ENCODE data around the gene TRIM62. TPM values are rescaled to one million over a fixed set of nuclear protein-coding genes. Genes with fewer than 3 reads are reported as not detected.

TRIM62 gene
- total RNA-seq, 4 donors from 2014 or later: 4.0 to 9.0 (median 5.5) TPM

DNA sequence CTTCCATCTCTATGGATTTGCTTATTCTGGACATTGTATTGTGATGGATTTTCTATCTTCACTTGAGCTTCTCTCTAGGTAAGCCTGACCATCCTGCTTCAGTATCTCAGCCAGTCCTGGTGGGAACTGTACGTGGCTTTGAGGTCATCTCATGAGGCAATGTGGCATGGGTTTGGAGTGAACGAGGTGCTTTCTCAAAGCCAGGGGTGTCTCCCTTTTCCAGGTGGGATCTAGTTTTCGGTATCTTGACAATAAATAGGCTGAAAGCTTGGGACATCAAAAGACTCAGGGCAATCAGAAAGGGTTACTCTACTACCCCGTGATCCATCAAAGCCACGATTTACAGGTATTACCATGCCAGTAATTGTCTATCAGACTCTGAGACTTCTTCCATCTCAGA lies 60.1 kb downstream of the TRIM62 start:
- WGBS, 2 donors (ENCODE audit: low coverage in 1 of 2): 82 to 93% methylated on average over 3 to 4 of the region's 5 CpGs
- Histone ChIP-seq H3K9me3 (no peaks in the 10 kb centered on the region), H3K27ac (no peak overlapping the region), H3K27me3 (peaks cover 5% of the 10 kb centered on the region), H3K4me3 (no peak overlapping the region), H3K36me3 (no peaks in the 10 kb centered on the region), H3K4me1 (peaks cover 0 to 13% (median 4%) of the 10 kb centered on the region in 3 donors)
- no peak for TF ChIP-seq POLR2AphosphoS5 (IDR thresholded peaks at IDR 0.05)
- TF ChIP-seq, protein P1, sequence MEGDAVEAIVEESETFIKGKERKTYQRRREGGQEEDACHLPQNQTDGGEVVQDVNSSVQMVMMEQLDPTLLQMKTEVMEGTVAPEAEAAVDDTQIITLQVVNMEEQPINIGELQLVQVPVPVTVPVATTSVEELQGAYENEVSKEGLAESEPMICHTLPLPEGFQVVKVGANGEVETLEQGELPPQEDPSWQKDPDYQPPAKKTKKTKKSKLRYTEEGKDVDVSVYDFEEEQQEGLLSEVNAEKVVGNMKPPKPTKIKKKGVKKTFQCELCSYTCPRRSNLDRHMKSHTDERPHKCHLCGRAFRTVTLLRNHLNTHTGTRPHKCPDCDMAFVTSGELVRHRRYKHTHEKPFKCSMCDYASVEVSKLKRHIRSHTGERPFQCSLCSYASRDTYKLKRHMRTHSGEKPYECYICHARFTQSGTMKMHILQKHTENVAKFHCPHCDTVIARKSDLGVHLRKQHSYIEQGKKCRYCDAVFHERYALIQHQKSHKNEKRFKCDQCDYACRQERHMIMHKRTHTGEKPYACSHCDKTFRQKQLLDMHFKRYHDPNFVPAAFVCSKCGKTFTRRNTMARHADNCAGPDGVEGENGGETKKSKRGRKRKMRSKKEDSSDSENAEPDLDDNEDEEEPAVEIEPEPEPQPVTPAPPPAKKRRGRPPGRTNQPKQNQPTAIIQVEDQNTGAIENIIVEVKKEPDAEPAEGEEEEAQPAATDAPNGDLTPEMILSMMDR (IDR thresholded peaks at IDR 0.05): no peak
- no peak for TF ChIP-seq POLR2A (IDR thresholded peaks at IDR 0.05)
- no peak for TF ChIP-seq EP300 (IDR thresholded peaks at IDR 0.05)
- no peak for ATAC-seq

DNA sequence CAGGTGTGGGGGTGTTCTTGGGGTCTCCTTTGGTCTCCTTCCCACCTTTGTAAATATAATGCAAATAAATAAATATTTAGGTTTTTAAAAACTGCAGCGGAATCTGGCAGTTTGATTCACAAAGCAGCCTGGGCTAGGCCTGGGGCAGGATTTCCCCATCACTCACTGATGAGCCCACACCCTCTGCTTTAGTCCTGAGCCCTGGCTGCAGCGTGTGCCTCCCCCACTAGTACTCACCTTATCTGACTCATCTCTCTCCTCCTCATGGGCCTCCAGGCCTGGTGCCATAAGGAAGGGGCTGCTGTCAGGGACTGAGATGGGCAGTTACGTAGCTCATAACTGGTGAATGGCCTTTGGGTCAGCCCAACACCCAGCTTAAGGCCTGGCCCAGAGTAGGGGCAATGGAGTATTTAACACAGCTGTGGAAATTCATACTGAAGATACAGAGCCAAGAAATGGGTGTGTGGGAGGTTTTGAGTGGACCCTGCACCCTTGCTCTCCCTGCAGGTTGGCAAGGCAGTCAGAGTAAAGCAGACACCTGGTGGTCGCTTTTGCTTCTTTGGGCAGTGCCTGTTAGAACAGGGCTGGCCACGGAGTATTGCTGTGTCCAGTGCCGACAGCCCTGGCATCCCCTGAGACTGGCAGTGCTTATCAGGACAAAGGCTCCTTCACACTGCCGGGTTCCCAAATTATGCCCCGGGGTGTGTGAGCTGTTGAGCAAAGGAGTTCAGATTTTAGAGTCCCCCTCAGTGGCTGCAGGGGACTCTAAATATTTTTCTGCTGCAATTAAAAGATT lies 61.2 kb downstream of the TRIM62 start:
- Histone ChIP-seq H3K4me3 (no peak overlapping the region), H3K27me3 (peaks cover 5% of the 10 kb centered on the region), H3K4me1 (peaks cover 0 to 2% (median 0%) of the 10 kb centered on the region in 3 donors), H3K36me3 (no peaks in the 10 kb centered on the region), H3K9me3 (no peaks in the 10 kb centered on the region), H3K27ac (no peak overlapping the region)
- no peak for TF ChIP-seq EP300 (IDR thresholded peaks at IDR 0.05)
- TF ChIP-seq POLR2AphosphoS5 (IDR thresholded peaks at IDR 0.05): no peak
- TF ChIP-seq, protein P1 (IDR thresholded peaks at IDR 0.05): no peak
- no peak for TF ChIP-seq POLR2A (IDR thresholded peaks at IDR 0.05)
- WGBS, 2 donors (ENCODE audit: low coverage in 1 of 2): 60 to 71% methylated on average over 1 of the region's 8 CpGs
- ATAC-seq: no peak

DNA sequence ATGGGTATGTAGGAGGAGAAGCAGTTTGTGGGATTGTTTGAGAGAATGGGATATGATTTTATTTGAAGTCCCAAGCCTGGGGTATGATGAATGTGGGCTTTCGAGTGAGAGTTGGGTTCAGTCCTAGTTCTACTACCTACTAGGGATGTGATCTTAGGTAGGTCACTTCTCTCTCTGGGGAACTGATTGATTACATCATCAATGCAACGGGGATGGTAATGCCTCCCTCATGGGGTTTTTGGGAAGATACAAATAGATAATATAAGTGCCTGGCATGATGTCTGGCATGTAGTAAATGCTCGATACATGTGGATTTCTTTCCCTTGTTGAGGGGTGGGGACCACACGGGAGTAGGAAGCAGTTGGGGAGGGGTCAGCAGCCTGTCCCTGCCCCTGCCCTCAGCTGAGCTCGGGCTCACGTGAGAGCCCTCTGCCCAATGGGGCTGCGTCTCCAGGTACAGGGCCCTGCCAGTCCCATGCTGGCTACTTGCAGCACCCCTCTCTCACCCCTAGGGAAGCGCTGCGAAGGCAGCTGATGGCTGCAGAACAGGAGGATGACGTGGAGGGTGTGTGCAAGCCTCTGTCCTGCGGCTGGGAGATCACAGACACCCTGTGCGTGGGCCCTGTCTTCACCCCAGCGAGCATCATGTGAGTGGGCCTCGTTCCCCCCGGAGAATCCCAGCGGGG lies 62.2 kb downstream of the TRIM62 start:
- TF ChIP-seq EP300 (IDR thresholded peaks at IDR 0.05) (no peak), POLR2A (IDR thresholded peaks at IDR 0.05) (no peak), POLR2AphosphoS5 (IDR thresholded peaks at IDR 0.05) (no peak)
- TF ChIP-seq, protein P1 (IDR thresholded peaks at IDR 0.05): no peak
- Histone ChIP-seq H3K9me3 (no peaks in the 10 kb centered on the region), H3K36me3 (no peaks in the 10 kb centered on the region), H3K4me3 (no peak overlapping the region), H3K27me3 (peaks cover 5% of the 10 kb centered on the region), H3K27ac (no peak overlapping the region), H3K4me1 (no peaks in the 10 kb centered on the region)
- WGBS, 2 donors (ENCODE audit: low coverage in 1 of 2): 20 to 70% methylated on average over 1 to 3 of the region's 16 CpGs
- no peak for ATAC-seq

DNA sequence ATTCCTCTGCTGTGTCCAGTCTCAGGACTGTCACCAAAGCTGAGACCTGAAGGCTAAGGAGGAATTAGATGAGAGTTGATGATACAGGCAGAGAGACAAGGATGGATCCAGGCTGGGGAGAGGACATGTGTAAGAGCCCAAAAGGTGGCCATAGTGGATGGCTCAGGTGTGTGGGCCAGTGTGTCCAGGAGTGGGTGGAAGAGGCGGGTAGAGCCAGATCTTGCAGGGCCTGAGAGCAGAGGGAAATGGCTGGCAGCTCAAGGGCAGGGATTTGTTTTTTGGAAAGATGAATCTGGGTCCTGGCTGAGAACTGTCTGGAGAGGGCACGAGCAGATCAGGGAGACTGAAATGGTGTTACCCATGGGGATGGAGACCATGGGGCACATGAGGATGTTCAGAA lies 62.8 kb downstream of the TRIM62 start:
- no peak for ATAC-seq
- WGBS, 2 donors (ENCODE audit: low coverage in 1 of 2): 74 to 100% methylated on average over 1 to 2 of the region's 2 CpGs
- no peak overlapping the region for H3K27ac ChIP-seq
- TF ChIP-seq POLR2A (IDR thresholded peaks at IDR 0.05) (no peak), EP300 (IDR thresholded peaks at IDR 0.05) (no peak), POLR2AphosphoS5 (IDR thresholded peaks at IDR 0.05) (no peak)
- TF ChIP-seq, protein P1 (IDR thresholded peaks at IDR 0.05): no peak
- H3K9me3 ChIP-seq: no peaks in the 10 kb centered on the region
- H3K4me3 ChIP-seq: no peak overlapping the region
- H3K36me3 ChIP-seq: no peaks in the 10 kb centered on the region
- no peaks in the 10 kb centered on the region for H3K4me1 ChIP-seq
- peaks cover 5% of the 10 kb centered on the region for H3K27me3 ChIP-seq

All from gastroesophageal sphincter (tissue), 4 donors.